ENCODE data around the gene MEGF10.

- TF ChIP-seq, protein P1, sequence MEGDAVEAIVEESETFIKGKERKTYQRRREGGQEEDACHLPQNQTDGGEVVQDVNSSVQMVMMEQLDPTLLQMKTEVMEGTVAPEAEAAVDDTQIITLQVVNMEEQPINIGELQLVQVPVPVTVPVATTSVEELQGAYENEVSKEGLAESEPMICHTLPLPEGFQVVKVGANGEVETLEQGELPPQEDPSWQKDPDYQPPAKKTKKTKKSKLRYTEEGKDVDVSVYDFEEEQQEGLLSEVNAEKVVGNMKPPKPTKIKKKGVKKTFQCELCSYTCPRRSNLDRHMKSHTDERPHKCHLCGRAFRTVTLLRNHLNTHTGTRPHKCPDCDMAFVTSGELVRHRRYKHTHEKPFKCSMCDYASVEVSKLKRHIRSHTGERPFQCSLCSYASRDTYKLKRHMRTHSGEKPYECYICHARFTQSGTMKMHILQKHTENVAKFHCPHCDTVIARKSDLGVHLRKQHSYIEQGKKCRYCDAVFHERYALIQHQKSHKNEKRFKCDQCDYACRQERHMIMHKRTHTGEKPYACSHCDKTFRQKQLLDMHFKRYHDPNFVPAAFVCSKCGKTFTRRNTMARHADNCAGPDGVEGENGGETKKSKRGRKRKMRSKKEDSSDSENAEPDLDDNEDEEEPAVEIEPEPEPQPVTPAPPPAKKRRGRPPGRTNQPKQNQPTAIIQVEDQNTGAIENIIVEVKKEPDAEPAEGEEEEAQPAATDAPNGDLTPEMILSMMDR (IDR thresholded peaks at IDR 0.05) = no peak
- TF ChIP-seq POLR2A (IDR thresholded peaks at IDR 0.05) = no peak
- no peak for TF ChIP-seq POLR2AphosphoS5 (IDR thresholded peaks at IDR 0.05)
Observed at GRCh38 chr5:127400539-127400938, 109.9 kb downstream of the MEGF10 start.

Data from sigmoid colon (tissue), 4 donors.